H1 (cell line): ENCODE results near the gene NUMB. TPM values are rescaled to one million over a fixed set of nuclear protein-coding genes. Genes with fewer than 3 reads are reported as not detected.

Experiments used
- ATF2 ChIP-seq: IDR thresholded peaks from 2 replicates; pipeline ENCODE4 v1.6.1; 2012; ENCODE audit warnings: low read length, inconsistent platforms
- ATF3 ChIP-seq: IDR thresholded peaks from 2 replicates; pipeline ENCODE4 v1.6.1; 2011; ENCODE audit warnings: low read depth, mild to moderate bottlenecking, low read length; ENCODE audit not compliant: insufficient read depth
- CTCF ChIP-seq, 3 experiments: IDR thresholded peaks; 1 replicate in 2 of 3; 2 replicates in 1 of 3; pipeline versions ENCODE4 v1.5.1 to v1.6.1; 2011; ENCODE audit warnings: low read length in 3 of 3, mild to moderate bottlenecking in 3 of 3, inconsistent platforms in 2 of 3, low read depth in 1 of 3, moderate library complexity in 1 of 3; ENCODE audit not compliant: insufficient read depth in 1 of 3; ENCODE audit errors: control extremely low read depth in 1 of 3
- KDM4A ChIP-seq: IDR thresholded peaks from one replicate; pipeline ENCODE4 v1.7.1; 2012; ENCODE audit warnings: low read depth, mild to moderate bottlenecking, moderate library complexity, low read length, inconsistent platforms; ENCODE audit not compliant: severe bottlenecking
- RFX5 ChIP-seq: IDR thresholded peaks from 2 replicates; pipeline ENCODE4 v1.6.1; 2011; ENCODE audit warnings: low read depth, low read length, improper control_type of control experiment, borderline replicate concordance
- polyA plus RNA-seq, 7 experiments: library from polyadenylated mRNA; depleted of rRNA in 3 of 7; stranded (reverse) in 5 of 7; unstranded in 2 of 7; fragments of >200 nt in 5 of 7; fragments of 200-250 nt in 2 of 7; gene quantifications; 1 replicate in 5 of 7; 2 replicates in 1 of 7; 4 replicates in 1 of 7; pipeline versions ENCODE4 v1.2.1 to v1.2.3, GENCODE V29; 2011 to 2013; ENCODE audit warnings: missing spikeins in 2 of 7, mixed read lengths in 2 of 7
- total RNA-seq: library from RNA; stranded (reverse); fragmentation: NEBNext Ultra II Directional; extraction: Animal tissue kit (Norgen Biotek cat#: 25700); gene quantifications from 2 replicates; pipeline ENCODE4 v1.2.1, GENCODE V29; 2021

The NUMB gene
- total and polyA plus RNA-seq, 2 of the 8 experiments (the other 6 are each of a cell fraction or from before 2014, with no cell fraction given): 54.3 to 78.1 TPM

- TF ChIP-seq CTCF (IDR thresholded peaks at IDR 0.05; ENCODE audit: control extremely low read depth in 1 of 3, insufficient read depth in 1 of 3, low read depth in 1 of 3, low read length in 3 of 3) (no peak), ATF3 (no peak), RFX5 (no peak), ATF2 (no peak), KDM4A (no peak)
These were observed 33.8 kb upstream of the NUMB start (continued) for GRCh38 chr14:73492043-73492552.
